Esophagus muscularis mucosa (tissue), 3 donors: ENCODE data around the gene MAB21L2.

Experiments
- CTCF ChIP-seq, 3 experiments: fragments of 200-600 bp in 2 of 3; fragments of 450-650 bp in 1 of 3; sonication (generic) in 2 of 3; IDR thresholded peaks; one replicate each; pipeline ENCODE4 v1.5.1; 2017 to 2019; ENCODE audit warnings: antibody characterized with exemption in 3 of 3, mild to moderate bottlenecking in 2 of 3, moderate library complexity in 1 of 3
- POLR2A ChIP-seq: fragments of 450-650 bp; IDR thresholded peaks from one replicate; pipeline ENCODE4 v1.6.1; 2017; ENCODE audit warnings: antibody characterized with exemption, moderate library complexity, mild to moderate bottlenecking, low read depth
- POLR2AphosphoS5 ChIP-seq, 2 donors: sonication (generic); formaldehyde crosslinking; IDR thresholded peaks; one replicate each; pipeline ENCODE4 v1.6.1; 2017; ENCODE audit warnings: antibody characterized with exemption in 2 of 2

GRCh38 chr4:150599547-150599946 lies 17.6 kb downstream of the MAB21L2 start:
- TF ChIP-seq CTCF (IDR thresholded peaks at IDR 0.05): no peak
- TF ChIP-seq POLR2AphosphoS5 (IDR thresholded peaks at IDR 0.05): no peak
- no peak for TF ChIP-seq POLR2A
